Measurements from ENCODE around the gene MTERF2.
A peak's percentile ranks its signal among the peaks of the same experiment; 100 is the strongest.
"Not testable (repeated sequence)": the region's sequence is repeated elsewhere in the genome, so short reads cannot be mapped to it uniquely, and the experiment has no call there.

MTERF2 gene

GRCh38 chr12:106986625-106987389 is at the start of gene MTERF2:
MTERF2 (minus strand) TSS chr12:106987146; CDS start chr12:106978714, 8,432 bp downstream.
- peak; percentile 96 for DNase-seq (ENCODE audit: low spot score)

- no peak for DNase-seq (ENCODE audit: low spot score)
Observed at GRCh38 chr12:107035733-107036132, 48.8 kb upstream of the MTERF2 start.

GRCh38 chr12:107033758-107034739 is 47.1 kb upstream of the MTERF2 start:
- DNase-seq (ENCODE audit: low spot score), result no peak

GRCh38 chr12:107032266-107032665 is 45.3 kb upstream of the MTERF2 start:
- DNase-seq (ENCODE audit: low spot score), result no peak

GRCh38 chr12:107031061-107031460 is 44.1 kb upstream of the MTERF2 start:
- no peak for DNase-seq (ENCODE audit: low spot score)

GRCh38 chr12:107029081-107029480 is 42.1 kb upstream of the MTERF2 start:
- no peak for DNase-seq (ENCODE audit: low spot score)

- DNase-seq (ENCODE audit: low spot score), result peak; percentile 67
Observed at GRCh38 chr12:107027636-107028053, 40.7 kb upstream of the MTERF2 start.

GRCh38 chr12:107026806-107027635 is 40.1 kb upstream of the MTERF2 start:
- peak; percentile 1 for DNase-seq (ENCODE audit: low spot score)

- DNase-seq (ENCODE audit: low spot score), result not testable (repeated sequence)
Observed at GRCh38 chr12:107026356-107026755, 39.4 kb upstream of the MTERF2 start.

- DNase-seq (ENCODE audit: low spot score), result no peak
Observed at GRCh38 chr12:107025671-107026070, 38.7 kb upstream of the MTERF2 start.

- no peak for DNase-seq (ENCODE audit: low spot score)
Observed at GRCh38 chr12:107019546-107019945, 32.6 kb upstream of the MTERF2 start.

GRCh38 chr12:107017042-107017441 is 30.1 kb upstream of the MTERF2 start:
- no peak for DNase-seq (ENCODE audit: low spot score)

- no peak for DNase-seq (ENCODE audit: low spot score)
Observed at GRCh38 chr12:107014055-107014454, 27.1 kb upstream of the MTERF2 start.

GRCh38 chr12:107012736-107013425 is 25.9 kb upstream of the MTERF2 start:
- no peak for DNase-seq (ENCODE audit: low spot score)

- DNase-seq (ENCODE audit: low spot score), result no peak
Observed at GRCh38 chr12:107011519-107011918, 24.6 kb upstream of the MTERF2 start.

- no peak for DNase-seq (ENCODE audit: low spot score)
Observed at GRCh38 chr12:107007411-107007810, 20.5 kb upstream of the MTERF2 start.

- not testable (repeated sequence) for DNase-seq (ENCODE audit: low spot score)
Observed at GRCh38 chr12:107002665-107003064, 15.7 kb upstream of the MTERF2 start.

GRCh38 chr12:106999446-106999845 is 12.5 kb upstream of the MTERF2 start:
- DNase-seq (ENCODE audit: low spot score), result no peak

GRCh38 chr12:106997916-106998315 is 11.0 kb upstream of the MTERF2 start:
- no peak for DNase-seq (ENCODE audit: low spot score)

- DNase-seq (ENCODE audit: low spot score), result not testable (repeated sequence)
Observed at GRCh38 chr12:106996102-106996501, 9.2 kb upstream of the MTERF2 start.

- DNase-seq (ENCODE audit: low spot score), result no peak
Observed at GRCh38 chr12:106994579-106995220, 7.8 kb upstream of the MTERF2 start.

Measured in putamen (tissue), 1 donor.